ENCODE results near the gene AMOTL2. TPM values are rescaled to one million over a fixed set of nuclear protein-coding genes. Genes with fewer than 3 reads are reported as not detected.

The AMOTL2 gene
- total and polyA plus RNA-seq, 2 experiments from 2014 or later = 63.9 to 81.6 TPM

DNA sequence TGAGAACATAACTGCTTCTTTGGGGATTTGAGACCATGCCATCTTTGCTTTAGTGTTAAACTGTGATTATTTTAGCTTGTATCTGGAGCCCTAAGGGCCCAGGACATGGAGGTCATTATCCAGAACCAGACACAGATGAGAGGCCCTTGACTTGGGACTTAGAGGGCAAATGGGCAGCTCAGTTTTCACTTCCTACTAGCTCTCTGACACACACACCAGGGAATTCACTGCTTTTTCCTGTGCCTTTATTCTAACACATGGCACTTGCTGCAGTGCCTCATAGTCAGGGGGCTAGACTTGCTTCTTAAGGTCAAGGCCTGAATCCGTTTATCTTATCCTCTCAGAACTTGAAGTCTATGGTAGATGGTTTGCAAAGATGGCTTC lies 33.3 kb downstream of the AMOTL2 start:
- Histone ChIP-seq H3K4me3 (no peak overlapping the region), H3K27ac (peak overlapping the region; percentile 25), H3K4me2 (no peak overlapping the region), H4K20me1 (ENCODE audit: insufficient read depth, poor library complexity, severe bottlenecking) (no peaks in the 10 kb centered on the region), H2AFZ (no peak overlapping the region), H3K27me3 (no peaks in the 10 kb centered on the region), H3K9me3 (ENCODE audit: low read depth) (no peaks in the 10 kb centered on the region), H3K9me2 (replicated peaks; ENCODE audit: insufficient read depth) (no peaks in the 10 kb centered on the region), H3K79me2 (no peaks in the 10 kb centered on the region), H3K4me1 (ENCODE audit: insufficient read depth) (peaks cover 14% of the 10 kb centered on the region), H3K36me3 (replicated peaks; ENCODE audit: insufficient read depth, low read depth) (no peaks in the 10 kb centered on the region)
- WGBS (ENCODE audit: low lambda C conversion rate, missing lambda C conversion rate) = 64% methylated on average over 1 of the region's 1 CpG
- DNase-seq (ENCODE audit: low spot score) = no peak
- TF ChIP-seq, protein P1, sequence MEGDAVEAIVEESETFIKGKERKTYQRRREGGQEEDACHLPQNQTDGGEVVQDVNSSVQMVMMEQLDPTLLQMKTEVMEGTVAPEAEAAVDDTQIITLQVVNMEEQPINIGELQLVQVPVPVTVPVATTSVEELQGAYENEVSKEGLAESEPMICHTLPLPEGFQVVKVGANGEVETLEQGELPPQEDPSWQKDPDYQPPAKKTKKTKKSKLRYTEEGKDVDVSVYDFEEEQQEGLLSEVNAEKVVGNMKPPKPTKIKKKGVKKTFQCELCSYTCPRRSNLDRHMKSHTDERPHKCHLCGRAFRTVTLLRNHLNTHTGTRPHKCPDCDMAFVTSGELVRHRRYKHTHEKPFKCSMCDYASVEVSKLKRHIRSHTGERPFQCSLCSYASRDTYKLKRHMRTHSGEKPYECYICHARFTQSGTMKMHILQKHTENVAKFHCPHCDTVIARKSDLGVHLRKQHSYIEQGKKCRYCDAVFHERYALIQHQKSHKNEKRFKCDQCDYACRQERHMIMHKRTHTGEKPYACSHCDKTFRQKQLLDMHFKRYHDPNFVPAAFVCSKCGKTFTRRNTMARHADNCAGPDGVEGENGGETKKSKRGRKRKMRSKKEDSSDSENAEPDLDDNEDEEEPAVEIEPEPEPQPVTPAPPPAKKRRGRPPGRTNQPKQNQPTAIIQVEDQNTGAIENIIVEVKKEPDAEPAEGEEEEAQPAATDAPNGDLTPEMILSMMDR (IDR thresholded peaks at IDR 0.05; ENCODE audit: poor library complexity) = no peak
- TF ChIP-seq EZH2 (IDR thresholded peaks at IDR 0.05; ENCODE audit: borderline replicate concordance) (no peak), EZH2phosphoT487 (IDR thresholded peaks at IDR 0.05; ENCODE audit: low read depth, severe bottlenecking, unreplicated experiment) (no peak)

DNA sequence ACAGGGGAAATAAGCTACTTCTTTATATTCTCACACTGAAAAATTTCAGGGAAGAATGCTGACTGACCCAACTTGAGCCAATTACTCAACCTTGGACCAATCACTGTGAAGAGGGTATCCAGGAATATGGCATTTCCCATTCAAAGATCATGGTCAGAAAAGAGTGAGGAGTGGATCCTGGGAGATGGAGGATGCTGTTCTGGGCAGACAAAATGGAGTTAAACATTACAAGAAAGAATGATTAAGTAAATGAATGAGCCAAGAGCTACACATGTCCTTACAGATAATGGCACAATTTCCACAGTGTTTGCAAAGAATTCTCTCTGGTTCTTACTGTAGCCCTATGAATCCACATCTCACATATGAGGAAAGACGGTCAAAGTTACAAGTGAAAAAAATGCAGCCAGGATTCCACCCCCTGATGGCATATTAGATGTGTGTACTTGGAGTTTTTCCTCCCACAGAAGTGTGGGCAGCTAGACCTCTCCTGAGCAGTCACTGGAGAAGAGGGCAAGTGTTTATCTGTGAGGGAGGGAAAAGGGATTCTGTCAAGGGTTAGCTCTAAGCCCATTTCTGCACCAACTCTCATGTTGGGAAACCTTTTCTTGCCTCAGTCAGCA lies 33.8 kb downstream of the AMOTL2 start:
- no peaks in the 10 kb centered on the region for H3K9me3 ChIP-seq (ENCODE audit: low read depth)
- peaks cover 16% of the 10 kb centered on the region for H3K4me1 ChIP-seq (ENCODE audit: insufficient read depth)
- H4K20me1 ChIP-seq (ENCODE audit: insufficient read depth, poor library complexity, severe bottlenecking) = no peaks in the 10 kb centered on the region
- H3K4me2 ChIP-seq = no peak overlapping the region
- no peak overlapping the region for H2AFZ ChIP-seq
- no peaks in the 10 kb centered on the region for H3K36me3 ChIP-seq (replicated peaks; ENCODE audit: insufficient read depth, low read depth)
- H3K27me3 ChIP-seq = no peaks in the 10 kb centered on the region
- no peaks in the 10 kb centered on the region for H3K9me2 ChIP-seq (replicated peaks; ENCODE audit: insufficient read depth)
- TF ChIP-seq, protein P1 (IDR thresholded peaks at IDR 0.05; ENCODE audit: poor library complexity) = no peak
- TF ChIP-seq EZH2phosphoT487 (IDR thresholded peaks at IDR 0.05; ENCODE audit: low read depth, severe bottlenecking, unreplicated experiment) (no peak), EZH2 (IDR thresholded peaks at IDR 0.05; ENCODE audit: borderline replicate concordance) (no peak)
- 34% methylated on average over 1 of the region's 1 CpG for WGBS (ENCODE audit: low lambda C conversion rate, missing lambda C conversion rate)
- no peaks in the 10 kb centered on the region for H3K79me2 ChIP-seq
- H3K27ac ChIP-seq = peak overlapping the region; percentile 25
- no peak for DNase-seq (ENCODE audit: low spot score)
- H3K4me3 ChIP-seq = no peak overlapping the region

DNA sequence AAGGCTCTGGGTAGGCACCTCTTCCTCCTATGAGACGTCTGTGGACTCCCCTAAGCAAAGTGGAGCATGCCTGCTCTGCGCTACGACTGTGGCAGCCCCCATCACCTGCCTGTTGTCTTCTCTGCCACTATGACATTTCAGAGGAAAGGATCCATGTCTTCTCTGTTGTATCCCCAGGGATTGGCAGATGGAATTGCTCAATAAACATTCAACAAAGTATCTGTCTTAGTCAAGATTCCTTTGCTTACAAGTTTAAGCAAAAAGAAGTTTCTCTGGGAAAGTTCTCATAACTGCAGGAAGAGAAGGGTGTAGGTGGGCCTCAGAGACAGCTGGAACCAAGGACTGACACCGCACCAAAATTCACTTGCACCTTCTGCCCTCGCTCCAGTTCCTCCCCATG lies 34.3 kb downstream of the AMOTL2 start:
- no peak for DNase-seq (ENCODE audit: low spot score)
- H3K79me2 ChIP-seq = no peaks in the 10 kb centered on the region
- H3K36me3 ChIP-seq (replicated peaks; ENCODE audit: insufficient read depth, low read depth) = no peaks in the 10 kb centered on the region
- H3K9me2 ChIP-seq (replicated peaks; ENCODE audit: insufficient read depth) = no peaks in the 10 kb centered on the region
- no peak overlapping the region for H3K4me2 ChIP-seq
- H3K4me3 ChIP-seq = no peak overlapping the region
- no peaks in the 10 kb centered on the region for H4K20me1 ChIP-seq (ENCODE audit: insufficient read depth, poor library complexity, severe bottlenecking)
- H3K9me3 ChIP-seq (ENCODE audit: low read depth) = no peaks in the 10 kb centered on the region
- 92% methylated on average over 5 of the region's 5 CpGs for WGBS (ENCODE audit: low lambda C conversion rate, missing lambda C conversion rate)
- peak overlapping the region; percentile 22 for H3K27ac ChIP-seq
- H2AFZ ChIP-seq = no peak overlapping the region
- H3K4me1 ChIP-seq (ENCODE audit: insufficient read depth) = peaks cover 22% of the 10 kb centered on the region
- H3K27me3 ChIP-seq = no peaks in the 10 kb centered on the region
- TF ChIP-seq EZH2 (IDR thresholded peaks at IDR 0.05; ENCODE audit: borderline replicate concordance) (no peak), EZH2phosphoT487 (IDR thresholded peaks at IDR 0.05; ENCODE audit: low read depth, severe bottlenecking, unreplicated experiment) (no peak)
- TF ChIP-seq, protein P1 (IDR thresholded peaks at IDR 0.05; ENCODE audit: poor library complexity) = no peak

Measured in hepatocyte (in vitro differentiated cells).